ENCODE results near the gene RBBP8NL.

The RBBP8NL gene

GRCh38 chr20:62381202-62381797 lies 46.0 kb downstream of the RBBP8NL start:
- TF ChIP-seq CTCF (IDR thresholded peaks at IDR 0.05), result no peak

GRCh38 chr20:62378215-62378614 lies 49.1 kb downstream of the RBBP8NL start:
- no peak for TF ChIP-seq CTCF (IDR thresholded peaks at IDR 0.05)

GRCh38 chr20:62377615-62378178 lies 49.6 kb downstream of the RBBP8NL start:
- TF ChIP-seq CTCF (IDR thresholded peaks at IDR 0.05), result no peak

GRCh38 chr20:62377064-62377461 lies 50.3 kb downstream of the RBBP8NL start:
- no peak for TF ChIP-seq CTCF (IDR thresholded peaks at IDR 0.05)

- TF ChIP-seq CTCF (IDR thresholded peaks at IDR 0.05), result no peak
These were observed 51.0 kb downstream of the RBBP8NL start for GRCh38 chr20:62376112-62377063.

GRCh38 chr20:62374331-62375152 lies 52.8 kb downstream of the RBBP8NL start:
- no peak for TF ChIP-seq CTCF (IDR thresholded peaks at IDR 0.05)

Measured in LNCAP (cell line).